Astrocyte (in vitro differentiated cells and primary cell): ENCODE measurements around the gene SCAF11. TPM values are rescaled to one million over a fixed set of nuclear protein-coding genes. Genes with fewer than 3 reads are reported as not detected.

ENCODE experiments used
- DNase-seq: peaks from one replicate; pipeline ENCODE4 v3.0.0-alpha.2; 2010; ENCODE audit warnings: low read depth
- FAIRE-seq: peaks from 2 replicates; lab custom pipeline; 2011; peaks lifted over from hg19 to GRCh38; lab: Jason Lieb, UNC
- H2AFZ ChIP-seq: 2 replicates; pipeline ENCODE4 v1.6.0; 2012; ENCODE audit warnings: low read depth, low read length, inconsistent platforms
- H3K27ac ChIP-seq: 2 replicates; pipeline ENCODE4 v1.5.1; 2011; ENCODE audit warnings: low read depth, low read length, inconsistent platforms
- H3K27me3 ChIP-seq: 2 replicates; pipeline ENCODE4 v1.6.0; 2011; ENCODE audit warnings: low read length, inconsistent platforms; ENCODE audit not compliant: insufficient read depth
- H3K36me3 ChIP-seq: 2 replicates; pipeline ENCODE4 v1.5.1; 2011; ENCODE audit warnings: low read length, inconsistent platforms; ENCODE audit not compliant: insufficient read depth
- H3K4me1 ChIP-seq: 2 replicates; pipeline ENCODE4 v1.5.1; 2011; ENCODE audit warnings: low read length, inconsistent platforms; ENCODE audit not compliant: insufficient read depth
- H3K4me2 ChIP-seq: 2 replicates; pipeline ENCODE4 v1.6.0; 2012; ENCODE audit warnings: low read length, inconsistent platforms
- H3K4me3 ChIP-seq: 2 replicates; pipeline ENCODE4 v1.5.1; 2011; ENCODE audit warnings: low read depth, mild to moderate bottlenecking, low read length, inconsistent platforms; ENCODE audit not compliant: insufficient read depth
- H3K79me2 ChIP-seq: 2 replicates; pipeline ENCODE4 v1.6.0; 2012; ENCODE audit warnings: mild to moderate bottlenecking, low read length, inconsistent platforms; ENCODE audit not compliant: insufficient read depth
- H3K9ac ChIP-seq: 2 replicates; pipeline ENCODE4 v1.6.0; 2012; ENCODE audit warnings: mild to moderate bottlenecking, low read length, inconsistent platforms
- H3K9me3 ChIP-seq: 2 replicates; pipeline ENCODE4 v1.5.1; 2012; ENCODE audit warnings: low read depth, mild to moderate bottlenecking, low read length, inconsistent platforms; ENCODE audit not compliant: insufficient read depth
- H4K20me1 ChIP-seq: 2 replicates; pipeline ENCODE4 v1.6.0; 2012; ENCODE audit warnings: low read length, inconsistent platforms; ENCODE audit not compliant: insufficient read depth
- H3K27ac Mint-ChIP-seq: one replicate; pipeline ENCODE4 v1.8.0; 2021; ENCODE audit warnings: mild to moderate bottlenecking, mixed read lengths; ENCODE audit not compliant: unreplicated experiment
- H3K27me3 Mint-ChIP-seq: one replicate; pipeline ENCODE4 v1.8.0; 2021; ENCODE audit warnings: low read depth, mixed read lengths; ENCODE audit not compliant: unreplicated experiment
- H3K36me3 Mint-ChIP-seq: one replicate; pipeline ENCODE4 v1.8.0; 2021; ENCODE audit warnings: low read depth, mixed read lengths; ENCODE audit not compliant: unreplicated experiment
- H3K4me1 Mint-ChIP-seq: one replicate; pipeline ENCODE4 v1.8.0; 2021; ENCODE audit warnings: low read depth, mixed read lengths; ENCODE audit not compliant: unreplicated experiment
- H3K4me3 Mint-ChIP-seq: one replicate; pipeline ENCODE4 v1.8.0; 2021; ENCODE audit warnings: mild to moderate bottlenecking, moderate library complexity, mixed read lengths; ENCODE audit not compliant: unreplicated experiment
- H3K9me3 Mint-ChIP-seq: one replicate; pipeline ENCODE4 v1.8.0; 2021; ENCODE audit warnings: mild to moderate bottlenecking, mixed read lengths; ENCODE audit not compliant: unreplicated experiment
- CTCF ChIP-seq: IDR thresholded peaks from 2 replicates; pipeline ENCODE4 v1.5.1; 2011; ENCODE audit warnings: low read depth, mild to moderate bottlenecking, inconsistent platforms, low read length, moderate library complexity; ENCODE audit not compliant: insufficient read depth
- EZH2 ChIP-seq: IDR thresholded peaks from 2 replicates; pipeline ENCODE4 v1.6.1; 2012; ENCODE audit warnings: mild to moderate bottlenecking, low read length, inconsistent platforms; ENCODE audit not compliant: insufficient read depth
- total RNA-seq: library from RNA; stranded (reverse); gene quantifications from 2 replicates; pipeline ENCODE4 v1.2.1, GENCODE V29; 2021

SCAF11 gene
- total RNA-seq, 1 donor from 2014 or later: 118 TPM

- Histone ChIP-seq H3K4me1 (peaks cover 1% of the 10 kb centered on the region), H2AFZ (no peak overlapping the region), H4K20me1 (peaks cover 13% of the 10 kb centered on the region), H3K4me2 (no peak overlapping the region), H3K9me3 (no peaks in the 10 kb centered on the region), H3K9ac (no peak overlapping the region), H3K4me3 (no peak overlapping the region), H3K27me3 (no peaks in the 10 kb centered on the region), H3K79me2 (no peaks in the 10 kb centered on the region), H3K27ac (no peak overlapping the region), H3K36me3 (peaks cover 9% of the 10 kb centered on the region)
- Mint-ChIP-seq H3K4me3 (no peak overlapping the region), H3K27ac (no peak overlapping the region), H3K36me3 (peaks cover 17% of the 10 kb centered on the region), H3K27me3 (no peaks in the 10 kb centered on the region), H3K9me3 (no peaks in the 10 kb centered on the region), H3K4me1 (peaks cover 6% of the 10 kb centered on the region)
- TF ChIP-seq EZH2 (no peak), CTCF (no peak)
- FAIRE-seq (no peak), DNase-seq (no peak)
Measured at GRCh38 chr12:45939759-45940158, 50.6 kb downstream of the SCAF11 start.

- Histone ChIP-seq H3K9me3 (no peaks in the 10 kb centered on the region), H4K20me1 (peaks cover 13% of the 10 kb centered on the region), H3K4me3 (no peak overlapping the region), H3K27ac (no peak overlapping the region), H3K9ac (no peak overlapping the region), H3K4me2 (no peak overlapping the region), H3K36me3 (peaks cover 6% of the 10 kb centered on the region), H3K79me2 (no peaks in the 10 kb centered on the region), H3K27me3 (no peaks in the 10 kb centered on the region), H3K4me1 (no peaks in the 10 kb centered on the region), H2AFZ (no peak overlapping the region)
- no peak for TF ChIP-seq EZH2
- TF ChIP-seq CTCF: no peak
- peaks cover 3% of the 10 kb centered on the region for H3K4me1 Mint-ChIP-seq
- H3K4me3 Mint-ChIP-seq: no peak overlapping the region
- FAIRE-seq (no peak), DNase-seq (no peak)
- peaks cover 17% of the 10 kb centered on the region for H3K36me3 Mint-ChIP-seq
- H3K27ac Mint-ChIP-seq: no peak overlapping the region
- H3K9me3 Mint-ChIP-seq: no peaks in the 10 kb centered on the region
- no peaks in the 10 kb centered on the region for H3K27me3 Mint-ChIP-seq
Measured at GRCh38 chr12:45938566-45938965, 51.8 kb downstream of the SCAF11 start.

- no peaks in the 10 kb centered on the region for H3K9me3 ChIP-seq
- no peak overlapping the region for H3K9ac ChIP-seq
- Mint-ChIP-seq H3K27ac (no peak overlapping the region), H3K9me3 (no peaks in the 10 kb centered on the region), H3K27me3 (no peaks in the 10 kb centered on the region), H3K36me3 (peaks cover 10% of the 10 kb centered on the region), H3K4me3 (no peak overlapping the region), H3K4me1 (peaks cover 3% of the 10 kb centered on the region)
- H3K79me2 ChIP-seq: no peaks in the 10 kb centered on the region
- FAIRE-seq: no peak
- H3K4me2 ChIP-seq: no peak overlapping the region
- peaks cover 17% of the 10 kb centered on the region for H3K36me3 ChIP-seq
- peaks cover 4% of the 10 kb centered on the region for H4K20me1 ChIP-seq
- no peak overlapping the region for H2AFZ ChIP-seq
- TF ChIP-seq EZH2: no peak
- TF ChIP-seq CTCF: no peak
- H3K27me3 ChIP-seq: no peaks in the 10 kb centered on the region
- H3K27ac ChIP-seq: no peak overlapping the region
- no peak for DNase-seq
- no peaks in the 10 kb centered on the region for H3K4me1 ChIP-seq
- no peak overlapping the region for H3K4me3 ChIP-seq
Measured at GRCh38 chr12:45934956-45935355, 55.4 kb downstream of the SCAF11 start.
